Thoracic aorta (tissue), 2 donors: ENCODE results near the gene NOA1. TPM values are rescaled to one million over a fixed set of nuclear protein-coding genes. Genes with fewer than 3 reads are reported as not detected.

Experiments used
- ATAC-seq: fragments of 150-250 bp; one replicate; pipeline ENCODE4 v1.8.0; 2017; ENCODE audit warnings: low read depth; ENCODE audit not compliant: insufficient number of reproducible peaks, low FRiP score
- DNase-seq: peaks from one replicate; pipeline ENCODE4 v3.0.0-alpha.2; 2020; ENCODE audit warnings: low spot score
- H3K27ac ChIP-seq, 2 donors: fragments of 200-600 bp; sonication (generic); 1 replicate in 1 of 2; 2 replicates in 1 of 2; pipeline ENCODE4 v1.5.1; 2016; ENCODE audit warnings: mild to moderate bottlenecking in 2 of 2, moderate library complexity in 2 of 2
- H3K27me3 ChIP-seq: fragments of 200-600 bp; sonication (generic); replicated peaks from 2 replicates; pipeline ENCODE4 v1.6.0; 2016; ENCODE audit warnings: mild to moderate bottlenecking; ENCODE audit not compliant: insufficient read depth
- H3K36me3 ChIP-seq: fragments of 200-600 bp; sonication (generic); one replicate; pipeline ENCODE4 v1.5.1; 2016
- H3K4me1 ChIP-seq, 2 donors: fragments of 200-600 bp; sonication (generic); 1 replicate in 1 of 2; 2 replicates in 1 of 2; pipeline versions ENCODE4 v1.5.1 to v1.6.0; 2016; ENCODE audit warnings: low read depth in 2 of 2, mild to moderate bottlenecking in 1 of 2; ENCODE audit not compliant: control insufficient read depth in 1 of 2
- H3K4me3 ChIP-seq: fragments of 200-600 bp; sonication (generic); 2 replicates; pipeline ENCODE4 v1.5.1; 2016; ENCODE audit warnings: mild to moderate bottlenecking
- H3K9me3 ChIP-seq: fragments of 200-600 bp; sonication (generic); 2 replicates; pipeline ENCODE4 v1.5.1; 2016
- CTCF ChIP-seq: fragments of 200-600 bp; sonication (generic); IDR thresholded peaks from one replicate; pipeline ENCODE4 v1.5.1; 2019; ENCODE audit warnings: antibody characterized with exemption
- total RNA-seq, 2 donors: library from RNA; depleted of rRNA; stranded (reverse); fragments of >200 nt; gene quantifications; one replicate each; pipeline versions ENCODE4 v1.1.0 to v1.2.3, GENCODE V29; 2016

NOA1 gene
- total RNA-seq, 2 donors from 2014 or later = 17.7 to 18.3 TPM

- Histone ChIP-seq H3K9me3 (no peaks in the 10 kb centered on the region), H3K27ac (no peak overlapping the region), H3K27me3 (no peaks in the 10 kb centered on the region), H3K36me3 (peaks cover 54% of the 10 kb centered on the region), H3K4me3 (no peak overlapping the region), H3K4me1 (peaks cover 0 to 11% of the 10 kb centered on the region in 2 donors)
- TF ChIP-seq CTCF = no peak
- DNase-seq (no peak), ATAC-seq (no peak)
Measured at GRCh38 chr4:56999751-57000150, 22.3 kb upstream of the NOA1 start.

GRCh38 chr4:56995525-56995924, 18.1 kb upstream of the NOA1 start:
- H3K27me3 ChIP-seq = no peaks in the 10 kb centered on the region
- TF ChIP-seq CTCF = no peak
- no peak overlapping the region for H3K4me3 ChIP-seq
- ATAC-seq (peak; percentile 75), DNase-seq (no peak)
- peaks cover 47% of the 10 kb centered on the region for H3K36me3 ChIP-seq
- H3K4me1 ChIP-seq = peaks cover 0 to 11% of the 10 kb centered on the region in 2 donors
- no peaks in the 10 kb centered on the region for H3K9me3 ChIP-seq
- peak overlapping the region in 1 of 2 donors; percentile 11 for H3K27ac ChIP-seq

- Histone ChIP-seq H3K9me3 (no peaks in the 10 kb centered on the region), H3K4me1 (peaks cover 0 to 6% of the 10 kb centered on the region in 2 donors), H3K27me3 (no peaks in the 10 kb centered on the region), H3K27ac (no peak overlapping the region), H3K36me3 (peaks cover 25% of the 10 kb centered on the region), H3K4me3 (no peak overlapping the region)
- TF ChIP-seq CTCF = no peak
- DNase-seq = no peak
- ATAC-seq = no peak
Measured at GRCh38 chr4:56990109-56990905, 12.9 kb upstream of the NOA1 start.

GRCh38 chr4:56986952-56987351, 9.5 kb upstream of the NOA1 start:
- no peaks in the 10 kb centered on the region for H3K27me3 ChIP-seq
- H3K9me3 ChIP-seq = no peaks in the 10 kb centered on the region
- H3K27ac ChIP-seq = no peak overlapping the region
- no peak overlapping the region for H3K4me3 ChIP-seq
- DNase-seq = no peak
- no peak for ATAC-seq
- TF ChIP-seq CTCF = no peak
- peaks cover 12% of the 10 kb centered on the region for H3K36me3 ChIP-seq
- peaks cover 5 to 7% of the 10 kb centered on the region in 2 donors for H3K4me1 ChIP-seq

- TF ChIP-seq CTCF = no peak
- H3K4me3 ChIP-seq = no peak overlapping the region
- ATAC-seq = no peak
- peaks cover 12% of the 10 kb centered on the region for H3K36me3 ChIP-seq
- no peak overlapping the region for H3K27ac ChIP-seq
- DNase-seq = no peak
- no peaks in the 10 kb centered on the region for H3K27me3 ChIP-seq
- H3K9me3 ChIP-seq = no peaks in the 10 kb centered on the region
- H3K4me1 ChIP-seq = peaks cover 13 to 14% of the 10 kb centered on the region in 2 donors
Measured at GRCh38 chr4:56986192-56986591, 8.8 kb upstream of the NOA1 start.
